SU-DHL-6 (cell line): ENCODE data around the gene SH3BGRL2.

Source experiments
- H2AFZ ChIP-seq: fragments of 200-600 bp; sonication (generic); 2 replicates; pipeline ENCODE4 v1.6.1; 2014; ENCODE audit warnings: low read depth, mild to moderate bottlenecking, moderate library complexity, mixed read lengths, antibody characterized with exemption, low read length; ENCODE audit not compliant: severe bottlenecking
- H3F3A ChIP-seq: fragments of 200-600 bp; shearing (Covaris generic); 2 replicates; pipeline ENCODE4 v1.6.0; 2016; ENCODE audit warnings: antibody characterized with exemption, mild to moderate bottlenecking; ENCODE audit not compliant: insufficient read depth
- H3K27ac ChIP-seq: fragments of 200-600 bp; sonication (generic); 2 replicates; pipeline ENCODE4 v1.5.1; 2016; ENCODE audit warnings: low read depth, mild to moderate bottlenecking, low read length, moderate library complexity, mixed read lengths
- H3K27me3 ChIP-seq: fragments of 200-600 bp; sonication (generic), shearing (Covaris generic); 2 replicates; pipeline ENCODE4 v1.6.0; 2014; ENCODE audit warnings: mild to moderate bottlenecking, low read length
- H3K36me3 ChIP-seq: fragments of 200-600 bp; sonication (generic); 2 replicates; pipeline ENCODE4 v1.6.1; 2014; ENCODE audit warnings: mild to moderate bottlenecking, low read length, mixed read lengths
- H3K4me2 ChIP-seq: fragments of 300-600, 200-600 bp; shearing (Covaris generic), sonication (generic); 2 replicates; pipeline ENCODE4 v1.6.0; 2014; ENCODE audit warnings: low read length, low read depth, mild to moderate bottlenecking; ENCODE audit not compliant: poor library complexity, severe bottlenecking
- H3K4me3 ChIP-seq: fragments of 200-600 bp; sonication (generic); 2 replicates; pipeline ENCODE4 v1.5.1; 2014; ENCODE audit warnings: antibody characterized with exemption, low read length, mild to moderate bottlenecking, mixed read lengths; ENCODE audit not compliant: insufficient read depth, poor library complexity, severe bottlenecking
- H3K79me2 ChIP-seq: fragments of 200-600 bp; sonication (generic); 2 replicates; pipeline ENCODE4 v1.6.1; 2014; ENCODE audit warnings: mild to moderate bottlenecking, low read length, moderate library complexity; ENCODE audit not compliant: insufficient read depth
- H3K9ac ChIP-seq: fragments of 200-600 bp; sonication (generic); 2 replicates; pipeline ENCODE4 v1.7.0; 2014; ENCODE audit warnings: mild to moderate bottlenecking, low read length
- H3K9me2 ChIP-seq: fragments of 200-600 bp; sonication (generic); replicated peaks from 2 replicates; pipeline ENCODE4 v1.6.1; 2014; ENCODE audit warnings: low read length; ENCODE audit not compliant: insufficient read depth
- H3K9me3 ChIP-seq: fragments of 200-600 bp; sonication (generic); 2 replicates; pipeline ENCODE4 v1.6.1; 2014; ENCODE audit warnings: low read length, mixed read lengths; ENCODE audit not compliant: insufficient read depth
- H4K20me1 ChIP-seq: fragments of 200-600 bp; sonication (generic); 2 replicates; pipeline ENCODE4 v1.6.1; 2014; ENCODE audit warnings: low read depth, mild to moderate bottlenecking, antibody characterized with exemption, low read length, moderate library complexity, mixed read lengths
- EZH2phosphoT487 ChIP-seq: fragments of 200-600 bp; sonication (generic), shearing (Covaris generic); conservative IDR thresholded peaks from 2 replicates; pipeline ENCODE4 v1.6.1; 2018; ENCODE audit warnings: mild to moderate bottlenecking, antibody characterized with exemption, low read length, moderate library complexity, mixed read lengths
- TF ChIP-seq, protein P1 (sequence below): fragments of 200-600 bp; sonication (generic); IDR thresholded peaks from one replicate; pipeline ENCODE4 v1.5.1; 2017; ENCODE audit warnings: antibody characterized with exemption, mild to moderate bottlenecking, low read length, moderate library complexity; ENCODE audit not compliant: insufficient read depth, poor library complexity, severe bottlenecking

Gene SH3BGRL2

DNA sequence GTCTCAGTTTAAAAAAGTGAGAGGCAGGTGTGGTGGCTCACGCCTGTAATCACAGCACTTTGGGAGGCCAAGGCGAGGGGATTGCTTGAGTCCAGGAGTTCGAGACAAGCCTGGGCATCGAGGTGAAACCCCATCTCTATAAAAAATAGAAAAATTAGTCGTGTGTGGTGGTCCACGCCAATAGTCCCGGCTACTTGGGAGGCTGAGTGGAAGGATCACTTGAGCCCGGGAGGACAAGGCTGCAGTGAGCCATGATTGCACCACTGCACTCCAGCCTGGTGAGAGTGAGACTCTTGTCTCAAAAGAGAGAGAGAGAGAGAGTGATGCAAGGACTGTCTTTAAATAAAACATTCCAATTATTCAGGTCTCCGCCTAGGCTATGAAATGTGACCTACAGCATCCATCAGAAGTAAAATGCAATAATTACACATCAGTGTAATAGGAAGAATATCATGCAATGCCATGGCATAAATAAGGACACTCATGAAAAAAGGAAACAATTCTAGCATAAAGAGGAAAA lies 81.5 kb downstream of the SH3BGRL2 start:
- TF ChIP-seq EZH2phosphoT487, result no peak
- TF ChIP-seq, protein P1, sequence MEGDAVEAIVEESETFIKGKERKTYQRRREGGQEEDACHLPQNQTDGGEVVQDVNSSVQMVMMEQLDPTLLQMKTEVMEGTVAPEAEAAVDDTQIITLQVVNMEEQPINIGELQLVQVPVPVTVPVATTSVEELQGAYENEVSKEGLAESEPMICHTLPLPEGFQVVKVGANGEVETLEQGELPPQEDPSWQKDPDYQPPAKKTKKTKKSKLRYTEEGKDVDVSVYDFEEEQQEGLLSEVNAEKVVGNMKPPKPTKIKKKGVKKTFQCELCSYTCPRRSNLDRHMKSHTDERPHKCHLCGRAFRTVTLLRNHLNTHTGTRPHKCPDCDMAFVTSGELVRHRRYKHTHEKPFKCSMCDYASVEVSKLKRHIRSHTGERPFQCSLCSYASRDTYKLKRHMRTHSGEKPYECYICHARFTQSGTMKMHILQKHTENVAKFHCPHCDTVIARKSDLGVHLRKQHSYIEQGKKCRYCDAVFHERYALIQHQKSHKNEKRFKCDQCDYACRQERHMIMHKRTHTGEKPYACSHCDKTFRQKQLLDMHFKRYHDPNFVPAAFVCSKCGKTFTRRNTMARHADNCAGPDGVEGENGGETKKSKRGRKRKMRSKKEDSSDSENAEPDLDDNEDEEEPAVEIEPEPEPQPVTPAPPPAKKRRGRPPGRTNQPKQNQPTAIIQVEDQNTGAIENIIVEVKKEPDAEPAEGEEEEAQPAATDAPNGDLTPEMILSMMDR, result no peak
- H3K4me3 ChIP-seq, result no peak overlapping the region

DNA sequence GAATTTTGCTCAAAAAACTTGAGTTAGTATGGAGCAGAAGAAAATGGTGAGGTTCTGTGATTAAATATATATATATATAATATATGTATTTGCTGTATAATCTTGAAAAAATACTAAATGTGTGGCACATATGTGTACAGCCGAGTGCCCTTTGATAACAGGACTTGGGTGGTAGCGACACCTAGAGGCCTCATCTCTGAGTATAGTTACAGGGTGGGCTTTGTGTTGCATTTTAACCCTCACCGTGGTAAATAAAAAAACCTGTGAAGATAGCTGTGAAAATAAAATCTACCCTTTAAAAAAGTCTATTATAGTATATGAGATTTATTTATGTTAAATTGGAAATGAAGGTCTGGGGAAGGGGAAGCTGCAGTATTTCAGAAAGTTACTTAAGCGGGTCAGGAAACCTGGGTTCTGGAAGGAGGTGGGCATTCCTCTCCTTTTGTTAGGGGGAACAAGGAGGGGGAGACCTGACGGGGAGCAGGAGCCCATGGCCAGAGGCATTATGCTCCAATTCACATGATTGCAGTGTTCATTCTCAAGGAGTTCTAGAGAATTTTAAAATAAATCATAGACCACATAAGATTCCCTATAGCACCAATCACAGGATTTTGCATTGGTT lies 82.7 kb downstream of the SH3BGRL2 start:
- Histone ChIP-seq H3K9me2 (no peaks in the 10 kb centered on the region), H3K9ac (no peak overlapping the region), H3F3A (no peaks in the 10 kb centered on the region), H3K79me2 (no peaks in the 10 kb centered on the region), H3K4me3 (no peak overlapping the region), H4K20me1 (no peaks in the 10 kb centered on the region), H3K36me3 (no peaks in the 10 kb centered on the region), H3K27ac (no peak overlapping the region), H2AFZ (no peak overlapping the region), H3K4me2 (no peak overlapping the region), H3K27me3 (no peaks in the 10 kb centered on the region), H3K9me3 (no peaks in the 10 kb centered on the region)
- no peak for TF ChIP-seq EZH2phosphoT487
- TF ChIP-seq, protein P1, result peak; percentile 52

More for the DNA sequence above, 81.5 kb downstream of the SH3BGRL2 start:
- H3K27me3 ChIP-seq, result no peaks in the 10 kb centered on the region
- no peaks in the 10 kb centered on the region for H3K9me3 ChIP-seq
- H3K79me2 ChIP-seq, result no peaks in the 10 kb centered on the region
- H4K20me1 ChIP-seq, result no peaks in the 10 kb centered on the region
- no peak overlapping the region for H3K4me2 ChIP-seq
- H3K27ac ChIP-seq, result no peak overlapping the region
- H3K9ac ChIP-seq, result no peak overlapping the region
- H3K36me3 ChIP-seq, result no peaks in the 10 kb centered on the region
- H3K9me2 ChIP-seq, result no peaks in the 10 kb centered on the region
- H3F3A ChIP-seq, result no peaks in the 10 kb centered on the region
- no peak overlapping the region for H2AFZ ChIP-seq

DNA sequence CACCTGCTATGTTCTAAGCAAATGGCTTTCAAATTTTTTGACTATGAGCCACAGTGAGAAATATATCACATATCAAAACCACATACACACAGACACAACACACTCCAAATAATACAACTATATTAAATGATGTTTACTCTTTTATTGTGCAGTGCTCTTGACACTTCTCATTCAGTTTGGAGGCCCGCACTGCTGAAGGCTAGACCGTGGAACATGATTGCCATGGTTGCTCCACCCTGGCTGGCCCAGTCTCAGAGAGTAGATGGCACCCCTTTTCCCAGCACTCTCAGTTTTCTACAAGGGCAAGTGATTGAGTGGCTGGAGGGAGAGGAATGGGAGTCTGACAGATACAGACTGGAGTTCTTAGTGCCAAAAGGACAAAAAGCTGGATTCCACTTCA lies 86.9 kb downstream of the SH3BGRL2 start:
- Histone ChIP-seq H3K27ac (no peak overlapping the region), H3K9ac (no peak overlapping the region), H3F3A (no peaks in the 10 kb centered on the region), H3K4me2 (no peak overlapping the region), H3K9me3 (no peaks in the 10 kb centered on the region), H4K20me1 (no peaks in the 10 kb centered on the region), H3K4me3 (no peak overlapping the region), H3K27me3 (no peaks in the 10 kb centered on the region), H3K79me2 (no peaks in the 10 kb centered on the region), H3K36me3 (no peaks in the 10 kb centered on the region), H3K9me2 (no peaks in the 10 kb centered on the region), H2AFZ (no peak overlapping the region)
- TF ChIP-seq, protein P1, result no peak
- no peak for TF ChIP-seq EZH2phosphoT487
